DMS114 treated with DMSO at 0.1 percent for 48 hours (cell line): ENCODE data around the gene DCUN1D2.
"Not testable (repeated sequence)": the region's sequence is repeated elsewhere in the genome, so short reads cannot be mapped to it uniquely, and the experiment has no call there.

Experiments used
- DNase-seq: peaks from one replicate; lab custom pipeline; 2025; ENCODE audit not compliant: unreplicated experiment; lab: John Stamatoyannopoulos, UW

The DCUN1D2 gene

DNA sequence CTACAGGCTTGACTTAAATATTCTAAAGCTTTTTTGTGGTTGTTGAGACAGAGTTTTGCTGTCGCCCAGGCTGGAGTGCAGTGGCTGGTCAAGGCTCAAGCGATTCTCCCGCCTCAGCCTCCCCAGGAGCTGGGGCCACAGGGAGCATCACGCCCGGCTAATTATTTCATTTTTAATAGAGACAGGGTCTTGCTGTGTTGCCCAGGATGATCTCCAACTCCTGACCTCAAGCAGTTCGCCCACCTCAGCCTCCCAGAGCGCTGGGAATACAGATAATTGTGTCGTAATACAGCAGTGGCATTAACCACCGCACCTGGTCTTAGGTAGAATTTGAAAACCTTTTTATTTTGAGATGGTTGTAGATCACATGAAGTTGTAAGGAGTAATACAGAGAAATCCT is 1.5 kb upstream of the DCUN1D2 start:
- DNase-seq = no peak

DNA sequence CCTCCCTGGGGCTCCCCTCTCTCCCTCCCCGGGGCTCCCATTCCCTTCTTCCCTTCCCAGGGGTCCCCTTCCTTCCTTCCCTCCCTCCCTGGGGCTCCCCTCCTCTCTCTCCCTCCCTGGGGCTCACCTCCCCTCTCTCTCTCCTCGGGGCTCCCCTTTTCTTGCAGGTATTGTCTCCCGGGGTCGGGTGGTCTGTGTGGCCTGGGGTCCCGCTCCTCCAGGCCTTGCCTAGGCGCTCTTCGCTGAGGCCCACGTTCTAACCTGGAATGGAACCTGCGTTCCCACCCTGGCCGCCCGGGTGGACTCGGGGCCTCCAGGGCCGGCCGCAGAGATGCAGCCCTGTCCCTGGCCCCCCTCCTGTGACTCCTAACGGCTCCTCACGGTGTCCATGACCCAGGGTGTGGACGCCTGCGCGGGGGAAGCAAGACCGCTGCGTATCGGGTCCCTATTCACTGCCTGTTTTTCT is 940 bp upstream of the DCUN1D2 start:
- DNase-seq = no peak

DNA sequence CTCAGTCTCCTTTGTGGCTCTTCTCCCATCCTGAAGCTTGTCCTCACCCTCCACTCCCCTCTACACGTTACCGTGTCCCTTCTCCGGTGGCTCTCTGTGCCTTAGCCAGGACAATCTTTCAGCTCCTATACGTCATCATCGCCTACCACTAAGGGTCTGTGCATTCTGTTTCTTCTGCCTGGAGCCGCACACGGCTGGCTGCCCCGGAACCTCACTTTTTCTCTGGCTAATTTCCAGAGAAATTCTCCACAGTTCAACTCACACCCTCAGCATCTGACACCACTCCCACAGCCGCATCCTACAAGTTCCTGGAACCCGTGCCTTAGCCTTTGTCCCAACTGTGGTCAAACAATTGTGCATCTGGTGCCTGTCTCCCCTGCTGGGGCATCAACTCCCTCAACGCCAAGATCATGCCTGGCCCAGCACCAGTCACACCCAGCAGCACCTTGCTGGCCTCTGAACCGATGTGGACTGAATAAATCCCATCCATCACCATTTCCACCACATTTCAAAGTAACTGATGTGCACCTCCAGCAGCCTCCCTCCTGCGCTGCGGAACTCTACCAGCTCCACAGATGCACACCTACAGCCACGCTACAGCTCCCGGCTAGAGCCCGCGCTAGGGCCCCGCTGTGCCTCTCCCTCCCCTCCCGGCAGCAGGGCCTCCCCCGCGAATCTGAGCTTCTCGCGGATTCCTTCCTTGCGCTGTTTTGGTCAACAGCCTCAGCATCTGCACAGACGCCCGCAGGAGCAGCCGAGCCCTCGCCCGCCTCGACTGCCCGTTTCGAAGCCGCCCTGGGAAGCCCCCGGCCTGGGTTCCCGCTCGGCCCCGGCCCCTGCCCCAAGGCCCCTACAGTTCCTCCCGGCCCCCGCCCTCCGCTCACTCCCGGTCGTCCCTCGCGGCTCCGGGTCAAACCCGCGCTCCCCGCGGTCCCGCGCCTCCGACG is 689 bp downstream of the DCUN1D2 start:
- peak; percentile 5 for DNase-seq

DNA sequence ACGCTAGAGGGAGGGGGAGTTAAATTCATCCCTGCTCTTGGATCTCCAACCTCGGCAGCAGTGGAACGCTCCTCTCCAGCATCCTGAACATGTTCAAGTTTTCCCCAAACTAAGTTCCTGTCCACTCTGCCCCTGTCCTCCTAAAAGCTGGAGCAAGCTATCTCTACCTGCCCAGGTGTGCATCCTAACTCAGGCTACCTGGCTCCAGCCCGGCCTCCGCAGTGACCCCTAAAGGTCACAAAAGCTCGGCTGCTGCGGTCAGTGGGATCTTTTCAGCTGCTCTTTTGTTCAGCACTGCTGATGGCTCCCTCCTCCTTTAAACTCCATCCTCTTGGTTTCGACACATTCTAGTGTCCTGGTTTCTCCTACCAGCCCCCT is 1.4 kb downstream of the DCUN1D2 start:
- no peak for DNase-seq

GRCh38 chr13:113488283-113488682 is 2.2 kb downstream of the DCUN1D2 start:
- no peak for DNase-seq

DNA sequence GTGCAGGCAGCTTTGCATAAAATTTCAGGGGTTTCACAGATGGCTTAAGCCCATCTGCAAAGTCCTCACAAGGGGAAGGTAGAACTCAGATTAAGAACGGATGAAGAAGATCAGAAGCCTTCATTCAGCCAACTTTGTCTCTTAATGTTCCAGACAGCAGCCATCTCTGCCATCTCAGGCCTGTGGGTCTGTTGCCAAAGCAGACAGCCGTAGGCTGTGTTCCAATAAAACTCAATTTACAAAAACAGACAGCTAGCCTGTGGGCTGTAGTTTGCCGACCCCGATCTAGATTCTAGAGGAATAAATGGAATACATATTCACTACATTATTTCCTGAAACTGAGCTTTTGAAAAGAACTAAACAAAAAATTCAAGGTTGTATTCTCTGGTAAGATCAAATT is 3.8 kb downstream of the DCUN1D2 start:
- DNase-seq = no peak

- no peak for DNase-seq
These were observed 5.0 kb downstream of the DCUN1D2 start for GRCh38 chr13:113485545-113485944.

DNA sequence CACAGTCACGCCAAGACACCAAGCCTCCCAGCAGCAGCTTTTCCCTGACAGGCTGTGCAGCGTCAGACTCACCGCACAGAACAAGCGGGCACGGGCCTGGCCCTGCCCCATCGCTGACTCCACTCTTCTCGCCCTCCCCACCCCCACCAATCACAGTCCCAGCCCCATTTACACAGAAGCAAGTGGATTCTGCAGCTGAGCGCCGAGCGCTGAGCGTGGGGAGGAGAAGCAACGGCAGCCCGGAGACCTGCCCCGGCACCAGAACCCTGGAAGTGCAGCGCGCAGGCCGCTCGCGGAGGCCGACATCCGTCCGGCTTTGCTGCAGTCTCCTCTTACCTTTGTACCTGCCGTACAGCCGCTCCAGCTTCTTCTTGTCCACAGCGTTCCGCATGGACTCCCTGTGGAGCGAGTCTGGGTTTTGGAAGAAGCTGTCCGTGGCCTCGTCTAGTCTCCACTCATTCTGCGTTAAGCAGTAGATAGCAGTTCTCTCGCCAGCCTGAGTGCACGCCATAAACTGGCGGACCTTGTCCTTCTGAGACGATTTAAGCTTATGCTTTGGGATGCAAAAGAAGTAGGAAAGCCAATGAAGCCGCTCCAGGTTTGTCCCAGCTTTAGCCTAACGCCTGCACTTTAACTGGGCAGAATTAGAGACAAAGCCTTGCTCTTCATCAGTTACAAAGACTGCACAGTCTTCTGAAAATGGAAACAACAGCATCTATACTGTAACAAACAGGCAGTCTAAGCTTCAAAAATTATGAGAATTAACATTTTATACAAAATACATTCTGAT is 6.8 kb downstream of the DCUN1D2 start:
- no peak for DNase-seq

GRCh38 chr13:113483081-113483480 is 7.4 kb downstream of the DCUN1D2 start:
- no peak for DNase-seq

DNA sequence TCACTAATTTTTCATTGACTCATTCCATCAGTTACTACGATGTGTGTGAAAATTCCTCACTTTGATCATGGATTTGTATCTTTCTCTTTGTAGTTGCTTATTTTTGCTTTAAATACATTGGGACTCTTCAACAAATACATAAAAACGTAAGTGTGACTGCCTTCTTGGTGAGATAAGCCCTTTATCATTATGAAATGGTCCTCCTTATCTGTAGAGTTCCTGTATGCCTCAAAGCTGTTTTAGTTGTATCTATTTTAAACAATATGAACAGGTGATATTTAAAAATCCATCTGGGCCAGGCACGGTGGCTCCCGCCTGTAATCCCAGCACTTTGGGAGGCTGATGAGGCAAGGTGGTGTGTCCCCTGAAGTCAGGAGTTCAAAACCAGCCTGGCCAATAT is 11.3 kb downstream of the DCUN1D2 start:
- DNase-seq = no peak

GRCh38 chr13:113477724-113478123 is 12.8 kb downstream of the DCUN1D2 start:
- DNase-seq = no peak

GRCh38 chr13:113476811-113477210 is 13.7 kb downstream of the DCUN1D2 start:
- DNase-seq = no peak

DNA sequence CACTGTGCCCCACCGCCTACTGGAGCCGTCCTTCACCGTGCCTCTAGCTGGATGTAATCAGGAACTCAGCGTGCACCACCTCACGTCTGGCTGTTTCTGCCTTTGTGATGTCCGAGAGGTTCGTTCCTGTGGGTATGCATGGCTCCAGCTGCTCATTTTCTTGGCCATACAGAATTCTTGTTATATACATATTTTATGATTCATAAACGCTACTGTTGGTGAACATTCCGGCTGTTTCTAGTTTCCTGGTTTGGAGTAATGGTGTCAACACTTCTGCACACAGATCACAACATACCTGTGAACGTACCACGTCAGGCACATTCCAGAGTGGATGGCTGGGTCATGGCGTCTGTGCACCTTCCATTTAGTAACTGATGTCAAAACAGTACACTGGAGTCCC is 14.6 kb downstream of the DCUN1D2 start:
- no peak for DNase-seq

- DNase-seq = no peak
These were observed 15.2 kb downstream of the DCUN1D2 start for GRCh38 chr13:113475280-113475679.

GRCh38 chr13:113474179-113474578 is 16.3 kb downstream of the DCUN1D2 start:
- no peak for DNase-seq

GRCh38 chr13:113472355-113473025 is 18.0 kb downstream of the DCUN1D2 start:
- no peak for DNase-seq

- DNase-seq = no peak
These were observed 18.7 kb downstream of the DCUN1D2 start for GRCh38 chr13:113471844-113472243.

GRCh38 chr13:113470635-113471163 is 19.8 kb downstream of the DCUN1D2 start:
- DNase-seq = not testable (repeated sequence)

DNA sequence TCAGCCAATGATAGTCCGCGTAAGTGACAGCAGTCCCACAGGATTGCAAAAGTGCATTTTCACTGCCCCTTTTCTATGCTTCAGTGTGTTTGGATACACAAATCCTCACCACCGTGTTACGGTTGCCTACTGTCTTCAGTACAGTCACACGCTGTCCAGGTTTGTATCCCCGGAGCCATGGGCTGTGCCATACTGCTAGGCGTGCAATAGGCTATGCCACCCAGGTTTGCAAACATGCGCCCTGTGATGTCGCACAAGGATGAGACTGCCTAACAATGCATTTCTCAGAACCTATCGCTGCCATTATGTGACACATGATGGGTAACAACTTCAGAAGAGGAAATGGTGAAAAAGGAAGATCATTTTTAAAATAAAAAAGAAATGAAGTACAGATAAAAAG is 20.4 kb downstream of the DCUN1D2 start:
- DNase-seq = no peak

DNA sequence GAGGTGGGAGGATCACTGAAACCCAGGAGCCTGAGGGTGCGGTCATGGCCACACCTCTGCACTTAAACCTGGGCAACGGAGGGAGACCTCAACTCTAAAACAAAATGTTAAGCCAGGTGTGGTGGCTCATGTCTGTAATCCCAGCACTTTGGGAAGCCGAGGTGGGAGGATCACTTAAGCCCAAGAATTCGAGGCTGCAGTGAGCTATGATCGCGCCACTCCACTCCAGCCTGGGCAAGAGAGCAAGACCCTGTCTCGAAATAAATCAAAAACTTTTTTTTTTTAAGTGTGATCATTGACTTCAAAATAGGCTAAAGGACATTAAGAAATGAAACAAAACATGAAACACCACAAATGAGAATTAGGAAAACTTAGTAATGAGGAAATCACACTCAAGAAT is 20.9 kb downstream of the DCUN1D2 start:
- no peak for DNase-seq
